ENCODE data around the gene POC1A.
A peak's percentile ranks its signal among the peaks of the same experiment; 100 is the strongest.

The POC1A gene

GRCh38 chr3:52126036-52126435 lies 28.2 kb downstream of the POC1A start:
- DNase-seq: no peak

GRCh38 chr3:52124766-52125165 lies 29.5 kb downstream of the POC1A start:
- no peak for DNase-seq

- DNase-seq: no peak
Observed at GRCh38 chr3:52124126-52124525, 30.1 kb downstream of the POC1A start.

- DNase-seq: peak; percentile 49
Observed at GRCh38 chr3:52123106-52123725, 31.0 kb downstream of the POC1A start.

GRCh38 chr3:52122491-52122890 lies 31.7 kb downstream of the POC1A start:
- no peak for DNase-seq

GRCh38 chr3:52121813-52122212 lies 32.4 kb downstream of the POC1A start:
- no peak for DNase-seq

GRCh38 chr3:52121464-52121805 lies 32.8 kb downstream of the POC1A start:
- no peak for DNase-seq

- no peak for DNase-seq
Observed at GRCh38 chr3:52120556-52121463, 33.4 kb downstream of the POC1A start.

- DNase-seq: no peak
Observed at GRCh38 chr3:52119826-52120225, 34.4 kb downstream of the POC1A start.

GRCh38 chr3:52119099-52119498 lies 35.1 kb downstream of the POC1A start:
- DNase-seq: no peak

GRCh38 chr3:52118156-52118875 lies 35.9 kb downstream of the POC1A start:
- DNase-seq: no peak

GRCh38 chr3:52117537-52117936 lies 36.7 kb downstream of the POC1A start:
- no peak for DNase-seq

GRCh38 chr3:52112056-52112455 lies 42.2 kb downstream of the POC1A start:
- DNase-seq: no peak

GRCh38 chr3:52110502-52110901 lies 43.7 kb downstream of the POC1A start:
- no peak for DNase-seq

- DNase-seq: no peak
Observed at GRCh38 chr3:52109611-52110301, 44.5 kb downstream of the POC1A start.

GRCh38 chr3:52108302-52109232 lies 45.7 kb downstream of the POC1A start:
- DNase-seq: no peak

GRCh38 chr3:52106951-52107611 lies 47.1 kb downstream of the POC1A start:
- no peak for DNase-seq

- DNase-seq: no peak
Observed at GRCh38 chr3:52104684-52105640, 49.3 kb downstream of the POC1A start.

GRCh38 chr3:52102934-52103333 lies 51.3 kb downstream of the POC1A start:
- DNase-seq: no peak

- peak; percentile 18 for DNase-seq
Observed at GRCh38 chr3:52099001-52099401, 55.2 kb downstream of the POC1A start.
